HS-5 (cell line): ENCODE results near the gene RAP2A.

Experiments used
- DNase-seq: peaks from one replicate; pipeline ENCODE4 v3.0.0-alpha.2; 2012; ENCODE audit warnings: low read depth

RAP2A gene

GRCh38 chr13:97448503-97449251, 14.7 kb downstream of the RAP2A start:
- no peak for DNase-seq

- no peak for DNase-seq
Measured at GRCh38 chr13:97454699-97455098, 20.7 kb downstream of the RAP2A start.

- no peak for DNase-seq
Measured at GRCh38 chr13:97456047-97456446, 22.1 kb downstream of the RAP2A start.

- DNase-seq: no peak
Measured at GRCh38 chr13:97459215-97459777, 25.3 kb downstream of the RAP2A start.

GRCh38 chr13:97460004-97460775, 26.2 kb downstream of the RAP2A start:
- DNase-seq: no peak

- DNase-seq: no peak
Measured at GRCh38 chr13:97460853-97461252, 26.9 kb downstream of the RAP2A start.

- no peak for DNase-seq
Measured at GRCh38 chr13:97464561-97464960, 30.6 kb downstream of the RAP2A start.

GRCh38 chr13:97466722-97467121, 32.8 kb downstream of the RAP2A start:
- no peak for DNase-seq

GRCh38 chr13:97468331-97468730, 34.4 kb downstream of the RAP2A start:
- no peak for DNase-seq

- DNase-seq: no peak
Measured at GRCh38 chr13:97471711-97472110, 37.7 kb downstream of the RAP2A start.

GRCh38 chr13:97474349-97474980, 40.5 kb downstream of the RAP2A start:
- no peak for DNase-seq

- no peak for DNase-seq
Measured at GRCh38 chr13:97475011-97475410, 41.0 kb downstream of the RAP2A start.

- no peak for DNase-seq
Measured at GRCh38 chr13:97477844-97478243, 43.9 kb downstream of the RAP2A start.

GRCh38 chr13:97478247-97478646, 44.3 kb downstream of the RAP2A start:
- no peak for DNase-seq

GRCh38 chr13:97483465-97483864, 49.5 kb downstream of the RAP2A start:
- DNase-seq: no peak

- DNase-seq: no peak
Measured at GRCh38 chr13:97484301-97484700, 50.3 kb downstream of the RAP2A start.

GRCh38 chr13:97485320-97485719, 51.4 kb downstream of the RAP2A start:
- no peak for DNase-seq

- DNase-seq: no peak
Measured at GRCh38 chr13:97490702-97491307, 56.8 kb downstream of the RAP2A start.

GRCh38 chr13:97491452-97491851, 57.5 kb downstream of the RAP2A start:
- DNase-seq: no peak

GRCh38 chr13:97492257-97492656, 58.3 kb downstream of the RAP2A start:
- no peak for DNase-seq

GRCh38 chr13:97492684-97493371, 58.9 kb downstream of the RAP2A start:
- no peak for DNase-seq

- no peak for DNase-seq
Measured at GRCh38 chr13:97493456-97493855, 59.5 kb downstream of the RAP2A start.
